Sigmoid colon (tissue), 7 donors: ENCODE results near the gene SERPINA5. TPM values are rescaled to one million over a fixed set of nuclear protein-coding genes. Genes with fewer than 3 reads are reported as not detected.
A peak's percentile ranks its signal among the peaks of the same experiment; 100 is the strongest.
"Not testable (repeated sequence)": the region's sequence is repeated elsewhere in the genome, so short reads cannot be mapped to it uniquely, and the experiment has no call there.

ENCODE experiments used
- DNase-seq: peaks from one replicate; pipeline ENCODE4 v3.0.0-alpha.2; 2019
- H3K27ac ChIP-seq, 4 donors: fragments of 200-600 bp; sonication (generic); one replicate each; pipeline ENCODE4 v1.5.1; 2016 to 2019; ENCODE audit warnings: mild to moderate bottlenecking in 1 of 4
- H3K27me3 ChIP-seq, 3 donors: fragments of 200-600 bp; sonication (generic); one replicate each; pipeline ENCODE4 v1.5.1; 2019; ENCODE audit warnings: mild to moderate bottlenecking in 1 of 3
- H3K36me3 ChIP-seq, 4 donors: fragments of 200-600 bp; sonication (generic); one replicate each; pipeline ENCODE4 v1.5.1; 2016 to 2019
- H3K4me1 ChIP-seq, 4 donors: fragments of 200-600 bp; sonication (generic); one replicate each; pipeline ENCODE4 v1.5.1; 2017 to 2019
- H3K4me3 ChIP-seq, 4 donors: fragments of 200-600 bp; sonication (generic); one replicate each; pipeline ENCODE4 v1.5.1; 2017 to 2019; ENCODE audit warnings: mild to moderate bottlenecking in 2 of 4, moderate library complexity in 1 of 4
- H3K9me3 ChIP-seq, 4 donors: fragments of 200-600 bp in 3 of 4; sonication (generic) in 3 of 4; one replicate each; pipeline versions ENCODE4 v1.5.1 to v1.6.1; 2013 to 2019
- EP300 ChIP-seq, 4 donors: sonication (generic); formaldehyde crosslinking; IDR thresholded peaks; one replicate each; pipeline ENCODE4 v1.6.1; 2017; ENCODE audit warnings: antibody characterized with exemption in 4 of 4
- POLR2A ChIP-seq, 2 donors: fragments of 450-650 bp; IDR thresholded peaks; one replicate each; pipeline ENCODE4 v1.6.1; 2016; ENCODE audit warnings: antibody characterized with exemption in 2 of 2, mild to moderate bottlenecking in 2 of 2, moderate library complexity in 2 of 2
- POLR2AphosphoS5 ChIP-seq, 4 donors: sonication (generic); formaldehyde crosslinking; IDR thresholded peaks; one replicate each; pipeline ENCODE4 v1.6.1; 2017; ENCODE audit warnings: antibody characterized with exemption in 4 of 4
- WGBS, 2 donors: extraction: QIAGEN DNeasy Blood & Tissue Kit; methylation state at CpG; one replicate each; pipeline ENCODE4 v1.1.7; 2013; 5-methylcytosine and 5-hydroxymethylcytosine counted together
- intact Hi-C: fragments of 100-400 bp; cut with DNase I; formaldehyde crosslinking; loops from one replicate; pipeline ENCODE4 v1.15.1; 2023
- polyA plus RNA-seq, 3 donors: library from polyadenylated mRNA; stranded (reverse); fragments of 200-250 nt; gene quantifications; one replicate each; pipeline ENCODE4 v1.2.3, GENCODE V29; 2013
- total RNA-seq, 4 donors: library from RNA; depleted of rRNA; stranded (reverse); fragments of >200 nt; gene quantifications; one replicate each; pipeline ENCODE4 v1.1.0, GENCODE V29; 2016
- TF ChIP-seq, protein P1 (sequence below), 4 experiments: fragments of 450-650 bp in 3 of 4; fragments of 200-600 bp in 1 of 4; IDR thresholded peaks; one replicate each; pipeline ENCODE4 v1.5.1; 2016 to 2019; ENCODE audit warnings: antibody characterized with exemption in 4 of 4, mild to moderate bottlenecking in 3 of 4, moderate library complexity in 2 of 4
- donor health status: healthy with polysubstance abuse.
- donor health status: Bipolar disorder and iron deficiency.
- donor health status: healthy.

The SERPINA5 gene
- total and polyA plus RNA-seq, 7 donors: 0.69 to 9.3 (median 3.2) TPM; not detected in 1

DNA sequence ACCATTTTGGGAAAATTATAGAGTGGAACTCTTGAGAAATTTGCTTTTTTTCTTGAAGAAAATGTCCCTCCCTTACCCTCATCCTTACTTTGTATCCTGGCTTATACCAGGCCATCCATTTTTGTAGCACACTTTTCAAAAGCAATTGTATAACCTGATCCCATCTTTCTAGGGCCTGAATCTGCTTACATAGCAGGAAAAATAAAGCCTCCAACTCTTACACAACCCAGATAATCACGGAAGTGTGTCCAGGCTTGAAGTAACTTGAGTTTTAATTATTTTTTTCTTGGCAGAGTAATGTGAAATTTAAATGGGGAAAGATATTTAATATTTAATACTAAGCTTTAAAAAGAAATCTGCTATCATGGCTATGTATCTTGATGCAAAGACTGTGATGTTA lies 53.9 kb downstream of the SERPINA5 start:
- Histone ChIP-seq H3K4me1 (no peaks in the 10 kb centered on the region), H3K27ac (no peak overlapping the region), H3K27me3 (no peaks in the 10 kb centered on the region), H3K9me3 (no peaks in the 10 kb centered on the region), H3K4me3 (no peak overlapping the region), H3K36me3 (no peaks in the 10 kb centered on the region)
- 65 to 81% methylated on average over 1 of the region's 1 CpG for WGBS, 2 donors
- intact Hi-C loops: no loop called here
- no peak for DNase-seq
- TF ChIP-seq POLR2AphosphoS5 (IDR thresholded peaks at IDR 0.05) (no peak), POLR2A (IDR thresholded peaks at IDR 0.05) (no peak), EP300 (IDR thresholded peaks at IDR 0.05) (no peak)
- TF ChIP-seq, protein P1, sequence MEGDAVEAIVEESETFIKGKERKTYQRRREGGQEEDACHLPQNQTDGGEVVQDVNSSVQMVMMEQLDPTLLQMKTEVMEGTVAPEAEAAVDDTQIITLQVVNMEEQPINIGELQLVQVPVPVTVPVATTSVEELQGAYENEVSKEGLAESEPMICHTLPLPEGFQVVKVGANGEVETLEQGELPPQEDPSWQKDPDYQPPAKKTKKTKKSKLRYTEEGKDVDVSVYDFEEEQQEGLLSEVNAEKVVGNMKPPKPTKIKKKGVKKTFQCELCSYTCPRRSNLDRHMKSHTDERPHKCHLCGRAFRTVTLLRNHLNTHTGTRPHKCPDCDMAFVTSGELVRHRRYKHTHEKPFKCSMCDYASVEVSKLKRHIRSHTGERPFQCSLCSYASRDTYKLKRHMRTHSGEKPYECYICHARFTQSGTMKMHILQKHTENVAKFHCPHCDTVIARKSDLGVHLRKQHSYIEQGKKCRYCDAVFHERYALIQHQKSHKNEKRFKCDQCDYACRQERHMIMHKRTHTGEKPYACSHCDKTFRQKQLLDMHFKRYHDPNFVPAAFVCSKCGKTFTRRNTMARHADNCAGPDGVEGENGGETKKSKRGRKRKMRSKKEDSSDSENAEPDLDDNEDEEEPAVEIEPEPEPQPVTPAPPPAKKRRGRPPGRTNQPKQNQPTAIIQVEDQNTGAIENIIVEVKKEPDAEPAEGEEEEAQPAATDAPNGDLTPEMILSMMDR (IDR thresholded peaks at IDR 0.05): no peak

DNA sequence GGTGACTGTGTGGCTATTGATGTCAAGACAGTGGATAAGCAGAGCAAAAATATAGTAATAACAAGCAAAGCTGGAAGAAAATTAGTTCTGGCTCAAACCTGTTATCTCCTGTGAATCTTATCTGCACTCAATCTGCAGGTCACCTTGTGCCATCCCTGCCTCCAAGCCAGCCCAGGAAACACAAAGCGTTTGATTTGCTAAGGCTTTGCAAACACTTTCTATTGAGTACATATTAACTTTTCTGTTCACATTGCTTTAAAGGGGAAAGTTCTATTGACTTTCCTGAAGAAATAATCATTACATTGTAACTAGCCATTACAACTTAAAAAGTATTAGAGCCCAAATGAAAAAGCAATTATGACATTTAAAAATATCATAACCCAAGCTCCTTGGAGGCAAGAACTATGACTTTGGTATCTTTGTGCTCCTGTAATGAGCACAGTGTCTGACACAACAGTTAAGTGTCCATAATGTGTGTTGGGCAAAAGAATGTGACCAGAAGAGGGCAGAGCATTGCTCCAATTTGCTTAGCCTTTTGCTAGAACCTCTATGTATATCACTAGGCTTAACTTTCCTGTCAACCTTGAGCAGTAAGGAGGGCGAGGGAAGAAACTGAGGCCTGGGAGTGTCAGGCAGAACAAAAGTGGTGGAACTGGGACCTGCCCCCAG lies 55.7 kb downstream of the SERPINA5 start:
- no peaks in the 10 kb centered on the region for H3K9me3 ChIP-seq
- no peak overlapping the region for H3K4me3 ChIP-seq
- TF ChIP-seq POLR2AphosphoS5 (IDR thresholded peaks at IDR 0.05) (no peak), POLR2A (IDR thresholded peaks at IDR 0.05) (no peak), EP300 (IDR thresholded peaks at IDR 0.05) (no peak)
- TF ChIP-seq, protein P1 (IDR thresholded peaks at IDR 0.05): no peak

DNA sequence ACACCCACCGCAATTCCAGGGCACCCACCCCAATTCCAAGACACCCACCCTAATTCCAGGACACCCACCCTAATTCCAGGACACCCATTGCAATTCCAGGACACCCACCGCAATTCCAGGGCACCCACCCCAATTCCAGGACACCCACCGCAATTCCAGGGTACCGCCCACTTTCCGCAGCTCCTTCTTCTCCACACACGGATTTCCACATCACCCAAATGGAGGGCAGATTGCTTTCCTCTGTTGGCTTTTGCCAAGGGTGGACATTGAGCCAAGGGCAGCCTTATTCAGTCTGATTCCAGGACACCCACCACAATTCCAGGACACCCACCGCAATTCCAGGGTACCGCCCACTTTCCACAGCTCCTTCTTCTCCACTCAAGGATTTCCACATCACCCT lies 56.6 kb downstream of the SERPINA5 start:
- H3K36me3 ChIP-seq, H3K27me3 ChIP-seq, intact Hi-C loops, H3K4me1 ChIP-seq, H3K4me3 ChIP-seq, DNase-seq, H3K27ac ChIP-seq, H3K9me3 ChIP-seq: not testable (repeated sequence)
- WGBS, 2 donors: 88 to 92% methylated on average over 7 to 8 of the region's 8 CpGs

More for the DNA sequence above, 55.7 kb downstream of the SERPINA5 start:
- intact Hi-C loops: no loop called here
- H3K27ac ChIP-seq: no peak overlapping the region
- no peaks in the 10 kb centered on the region for H3K4me1 ChIP-seq
- DNase-seq: no peak
- H3K36me3 ChIP-seq: no peaks in the 10 kb centered on the region
- 51 to 60% methylated on average over 2 of the region's 2 CpGs for WGBS, 2 donors
- no peaks in the 10 kb centered on the region for H3K27me3 ChIP-seq

DNA sequence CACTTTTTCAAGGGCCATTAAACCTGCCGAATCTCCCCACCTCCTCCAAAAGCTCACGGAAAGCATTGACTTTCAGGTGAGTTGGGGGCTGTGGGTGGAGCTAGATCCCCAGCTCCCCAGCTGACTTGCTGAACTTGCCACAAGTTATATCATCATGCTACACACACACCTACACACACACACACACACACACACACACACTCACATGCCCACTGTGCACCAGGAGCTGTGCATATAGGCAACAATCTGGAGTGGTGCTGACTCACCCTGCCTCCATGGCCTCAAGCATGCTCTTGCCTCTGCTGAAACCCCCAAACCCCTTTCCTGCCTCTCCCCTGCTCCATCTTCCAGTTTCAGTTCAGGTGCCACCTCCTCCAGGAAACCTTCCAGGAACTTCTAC lies 57.1 kb downstream of the SERPINA5 start:
- intact Hi-C loops: no loop called here
- Histone ChIP-seq H3K36me3 (no peaks in the 10 kb centered on the region), H3K4me3 (no peak overlapping the region), H3K27me3 (no peaks in the 10 kb centered on the region), H3K27ac (no peak overlapping the region), H3K4me1 (no peaks in the 10 kb centered on the region), H3K9me3 (no peaks in the 10 kb centered on the region)
- no peak for TF ChIP-seq EP300 (IDR thresholded peaks at IDR 0.05)
- TF ChIP-seq POLR2A (IDR thresholded peaks at IDR 0.05): no peak
- no peak for TF ChIP-seq POLR2AphosphoS5 (IDR thresholded peaks at IDR 0.05)
- TF ChIP-seq, protein P1 (IDR thresholded peaks at IDR 0.05): no peak
- WGBS, 2 donors: 80 to 81% methylated on average over 2 of the region's 2 CpGs
- peak; percentile 42 for DNase-seq

DNA sequence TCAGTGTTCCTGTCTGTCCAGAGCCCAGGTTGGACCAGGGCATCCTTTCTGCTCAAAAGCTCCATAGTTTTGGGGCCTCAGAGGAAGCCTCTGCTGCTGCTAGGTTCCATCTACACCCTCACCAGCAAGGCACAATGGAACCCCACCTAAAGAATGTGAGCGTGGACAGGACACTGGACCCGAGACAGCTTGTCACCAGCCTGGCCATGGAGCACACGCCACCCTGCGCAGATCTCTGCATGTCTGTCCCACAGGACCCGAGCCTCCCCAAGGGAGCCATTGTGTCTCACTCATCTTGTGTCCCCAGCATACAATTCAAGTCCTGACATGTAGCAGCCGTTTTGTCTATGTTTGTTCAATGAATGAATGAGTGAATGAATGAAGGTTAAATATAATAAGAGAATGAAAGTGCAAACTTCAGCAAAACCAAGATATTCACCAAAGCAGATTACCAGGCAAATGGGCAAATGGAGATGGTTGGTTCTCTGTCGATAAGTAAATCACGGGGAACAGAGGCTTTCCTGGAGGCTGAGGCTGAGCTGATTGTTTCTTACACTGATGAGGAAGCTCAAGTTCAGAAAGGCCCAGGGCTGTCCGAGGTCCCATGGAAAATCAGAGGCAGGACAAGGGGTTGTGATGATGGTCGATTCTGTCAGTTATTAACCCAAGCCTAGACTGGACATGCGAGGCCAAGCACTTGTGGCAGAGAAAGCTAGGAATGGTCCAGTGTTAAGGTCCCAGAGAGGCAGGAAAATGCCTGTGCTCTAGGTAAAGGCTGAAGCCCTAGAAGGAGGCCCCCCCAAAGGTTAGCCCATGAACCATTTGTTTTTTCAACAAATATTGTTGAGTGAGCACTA lies 58.0 kb downstream of the SERPINA5 start:
- TF ChIP-seq EP300 (IDR thresholded peaks at IDR 0.05) (no peak), POLR2AphosphoS5 (IDR thresholded peaks at IDR 0.05) (no peak)
- peak; percentile 22 for DNase-seq
- H3K27me3 ChIP-seq: no peaks in the 10 kb centered on the region
- no peak overlapping the region for H3K4me3 ChIP-seq
- no peak overlapping the region for H3K27ac ChIP-seq
- WGBS, 2 donors: 83 to 88% methylated on average over 11 of the region's 11 CpGs
- H3K9me3 ChIP-seq: no peaks in the 10 kb centered on the region
- H3K4me1 ChIP-seq: no peaks in the 10 kb centered on the region
- no peaks in the 10 kb centered on the region for H3K36me3 ChIP-seq
- intact Hi-C loops: no loop called here
